ENCODE results near the gene PPTC7. TPM values are rescaled to one million over a fixed set of nuclear protein-coding genes. Genes with fewer than 3 reads are reported as not detected.

The PPTC7 gene
- total and polyA plus RNA-seq, 2 of the 8 experiments (the other 6 are each of a cell fraction or from before 2014, with no cell fraction given) = 8.1 to 15.9 TPM

- TF ChIP-seq CTCF (IDR thresholded peaks at IDR 0.05; ENCODE audit: control extremely low read depth in 1 of 3, insufficient read depth in 1 of 3, low read depth in 1 of 3, low read length in 3 of 3) (no peak), NANOG (IDR thresholded peaks at IDR 0.05; ENCODE audit: insufficient read depth, low read depth, low read length, poor library complexity, severe bottlenecking) (no peak), RAD21 (IDR thresholded peaks at IDR 0.05 in 1 of 2, conservative IDR thresholded peaks at IDR 0.05 in 1 of 2; ENCODE audit: low read depth in 2 of 2, low read length in 2 of 2) (no peak)
These were observed at the start of gene PPTC7 (continued) for GRCh38 chr12:110583137-110584059.
